Astrocyte (in vitro differentiated cells and primary cell): Measurements from ENCODE around the gene HSD3B7.
"Not testable (repeated sequence)": the region's sequence is repeated elsewhere in the genome, so short reads cannot be mapped to it uniquely, and the experiment has no call there.

Experiments used
- EZH2 ChIP-seq: IDR thresholded peaks from 2 replicates; pipeline ENCODE4 v1.6.1; 2012; ENCODE audit warnings: mild to moderate bottlenecking, low read length, inconsistent platforms; ENCODE audit not compliant: insufficient read depth
- TF ChIP-seq, protein P1 (sequence below): IDR thresholded peaks from 2 replicates; pipeline ENCODE4 v1.5.1; 2011; ENCODE audit warnings: low read depth, mild to moderate bottlenecking, inconsistent platforms, low read length, moderate library complexity; ENCODE audit not compliant: insufficient read depth

DNA sequence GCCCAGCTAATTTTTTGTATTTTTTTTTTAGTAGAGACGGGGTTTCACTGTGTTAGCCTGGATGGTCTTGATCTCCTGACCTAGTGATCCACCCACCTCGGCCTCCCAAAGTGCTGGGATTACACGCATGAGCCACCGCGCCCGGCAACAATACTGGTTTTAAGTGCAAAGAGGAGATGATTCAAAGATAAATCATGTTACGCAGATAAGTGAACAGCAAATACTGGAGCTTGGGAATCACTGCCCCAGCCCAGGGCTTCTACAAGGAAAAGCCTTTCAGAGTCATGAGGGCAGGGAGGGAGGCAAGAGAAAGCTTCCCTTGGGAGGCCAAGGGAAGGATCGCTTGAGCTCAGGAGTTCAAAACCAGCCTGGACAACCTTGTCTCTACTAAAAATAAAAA is 45.4 kb upstream of the HSD3B7 start:
- TF ChIP-seq, protein P1, sequence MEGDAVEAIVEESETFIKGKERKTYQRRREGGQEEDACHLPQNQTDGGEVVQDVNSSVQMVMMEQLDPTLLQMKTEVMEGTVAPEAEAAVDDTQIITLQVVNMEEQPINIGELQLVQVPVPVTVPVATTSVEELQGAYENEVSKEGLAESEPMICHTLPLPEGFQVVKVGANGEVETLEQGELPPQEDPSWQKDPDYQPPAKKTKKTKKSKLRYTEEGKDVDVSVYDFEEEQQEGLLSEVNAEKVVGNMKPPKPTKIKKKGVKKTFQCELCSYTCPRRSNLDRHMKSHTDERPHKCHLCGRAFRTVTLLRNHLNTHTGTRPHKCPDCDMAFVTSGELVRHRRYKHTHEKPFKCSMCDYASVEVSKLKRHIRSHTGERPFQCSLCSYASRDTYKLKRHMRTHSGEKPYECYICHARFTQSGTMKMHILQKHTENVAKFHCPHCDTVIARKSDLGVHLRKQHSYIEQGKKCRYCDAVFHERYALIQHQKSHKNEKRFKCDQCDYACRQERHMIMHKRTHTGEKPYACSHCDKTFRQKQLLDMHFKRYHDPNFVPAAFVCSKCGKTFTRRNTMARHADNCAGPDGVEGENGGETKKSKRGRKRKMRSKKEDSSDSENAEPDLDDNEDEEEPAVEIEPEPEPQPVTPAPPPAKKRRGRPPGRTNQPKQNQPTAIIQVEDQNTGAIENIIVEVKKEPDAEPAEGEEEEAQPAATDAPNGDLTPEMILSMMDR: not testable (repeated sequence)
- TF ChIP-seq EZH2: not testable (repeated sequence)
